ENCODE data around the gene VTI1B. TPM values are rescaled to one million over a fixed set of nuclear protein-coding genes. Genes with fewer than 3 reads are reported as not detected.

Gene VTI1B
- total and polyA plus RNA-seq, 2 donors (not counting 1 experiment from before 2014, with no cell fraction given) = 19.5 to 58.8 TPM

GRCh38 chr14:67665868-67666267, 8.6 kb downstream of the VTI1B start:
- H3K9me3 Mint-ChIP-seq (ENCODE audit: insufficient read depth) = no peaks in the 10 kb centered on the region
- Histone ChIP-seq H3K4me1 (ENCODE audit: control insufficient read depth in 2 of 2, insufficient read depth in 2 of 2, low read length in 2 of 2) (peaks cover 22 to 23% of the 10 kb centered on the region in 2 donors), H3K4me3 (ENCODE audit: control extremely low read depth in 1 of 5, extremely low read depth in 1 of 5, insufficient read depth in 1 of 5, low read depth in 2 of 5, low read length in 4 of 5) (no peak overlapping the region), H3K27me3 (replicated peaks in 1 of 4; ENCODE audit: control extremely low read depth in 1 of 4, control insufficient read depth in 3 of 4, insufficient read depth in 4 of 4, low read length in 3 of 4) (no peaks in the 10 kb centered on the region), H2AFZ (ENCODE audit: insufficient read depth, low read depth, low read length, poor library complexity, severe bottlenecking) (no peak overlapping the region), H3K9me3 (ENCODE audit: control extremely low read depth in 1 of 3, control insufficient read depth in 2 of 3, insufficient read depth in 1 of 3, low read length in 2 of 3) (no peaks in the 10 kb centered on the region), H3K27ac (ENCODE audit: low read length in 2 of 2) (peak overlapping the region in 1 of 2 donors; percentile 74), H4K20me1 (ENCODE audit: control insufficient read depth, insufficient read depth, low read length, poor library complexity, severe bottlenecking) (peaks cover 62% of the 10 kb centered on the region), H3K36me3 (replicated peaks in 1 of 2; ENCODE audit: control extremely low read depth in 1 of 2, control insufficient read depth in 1 of 2, extremely low read depth in 1 of 2, insufficient read depth in 2 of 2, low read length in 1 of 2) (peaks cover 3 to 5% of the 10 kb centered on the region in 2 experiments), H3K79me2 (ENCODE audit: control insufficient read depth, insufficient read depth, low read length) (peaks cover 87% of the 10 kb centered on the region), H3K4me2 (replicated peaks; ENCODE audit: low read depth, low read length, poor library complexity, severe bottlenecking) (no peak overlapping the region), H3K9ac (ENCODE audit: low read length) (no peak overlapping the region)
- H3K4me3 Mint-ChIP-seq = no peak overlapping the region
- POLR2A ChIA-PET = no interaction called here
- H3K4me1 Mint-ChIP-seq = peaks cover 46% of the 10 kb centered on the region
- DNase-seq = no peak
- no CpG with 5 or more reads among the region's 2 CpGs for WGBS (ENCODE audit: insufficient coverage)
- CTCF ChIA-PET = interaction anchor here (0.7 to 10.6 kb wide), 10 partner anchors 27 to 238 kb away, joined by 3 to 243 read pairs (median 4); partner anchors contain the start of genes ARG2, PIGH and RDH12
- intact Hi-C loops (cut with micrococcal nuclease) = loop anchor here (2.0 kb wide), 2 partner anchors 39 to 47 kb away; partner anchors contain the start of gene ARG2
- no peaks in the 10 kb centered on the region for H3K27me3 Mint-ChIP-seq
- H3K27ac Mint-ChIP-seq = peak overlapping the region; percentile 78
- no peak for ATAC-seq (ENCODE audit: low read depth)
- TF ChIP-seq CTCF (IDR thresholded peaks at IDR 0.05) (no peak), EZH2 (IDR thresholded peaks at IDR 0.05; ENCODE audit: borderline replicate concordance, insufficient read depth, low read depth, low read length, poor library complexity, severe bottlenecking) (no peak)

GRCh38 chr14:67663633-67664032, 10.8 kb downstream of the VTI1B start:
- TF ChIP-seq EZH2 (IDR thresholded peaks at IDR 0.05; ENCODE audit: borderline replicate concordance, insufficient read depth, low read depth, low read length, poor library complexity, severe bottlenecking) = no peak
- no peak for TF ChIP-seq CTCF (IDR thresholded peaks at IDR 0.05)
- Mint-ChIP-seq H3K4me3 (no peak overlapping the region), H3K27me3 (no peaks in the 10 kb centered on the region), H3K4me1 (peaks cover 31% of the 10 kb centered on the region), H3K27ac (no peak overlapping the region), H3K9me3 (ENCODE audit: insufficient read depth) (no peaks in the 10 kb centered on the region)
- no peak for ATAC-seq (ENCODE audit: low read depth)
- Histone ChIP-seq H3K4me2 (replicated peaks; ENCODE audit: low read depth, low read length, poor library complexity, severe bottlenecking) (no peak overlapping the region), H3K4me1 (ENCODE audit: control insufficient read depth in 2 of 2, insufficient read depth in 2 of 2, low read length in 2 of 2) (peaks cover 16 to 19% of the 10 kb centered on the region in 2 donors), H3K27ac (ENCODE audit: low read length in 2 of 2) (no peak overlapping the region), H3K27me3 (replicated peaks in 1 of 4; ENCODE audit: control extremely low read depth in 1 of 4, control insufficient read depth in 3 of 4, insufficient read depth in 4 of 4, low read length in 3 of 4) (no peaks in the 10 kb centered on the region), H3K4me3 (ENCODE audit: control extremely low read depth in 1 of 5, extremely low read depth in 1 of 5, insufficient read depth in 1 of 5, low read depth in 2 of 5, low read length in 4 of 5) (no peak overlapping the region), H3K79me2 (ENCODE audit: control insufficient read depth, insufficient read depth, low read length) (peaks cover 76% of the 10 kb centered on the region), H4K20me1 (ENCODE audit: control insufficient read depth, insufficient read depth, low read length, poor library complexity, severe bottlenecking) (peaks cover 64% of the 10 kb centered on the region), H3K9me3 (ENCODE audit: control extremely low read depth in 1 of 3, control insufficient read depth in 2 of 3, insufficient read depth in 1 of 3, low read length in 2 of 3) (no peaks in the 10 kb centered on the region), H3K9ac (ENCODE audit: low read length) (no peak overlapping the region), H2AFZ (ENCODE audit: insufficient read depth, low read depth, low read length, poor library complexity, severe bottlenecking) (no peak overlapping the region), H3K36me3 (replicated peaks in 1 of 2; ENCODE audit: control extremely low read depth in 1 of 2, control insufficient read depth in 1 of 2, extremely low read depth in 1 of 2, insufficient read depth in 2 of 2, low read length in 1 of 2) (peaks cover 12 to 18% of the 10 kb centered on the region in 2 experiments)
- ChIA-PET CTCF (interaction anchor here (0.6 to 10.6 kb wide), 7 partner anchors 11 to 236 kb away, joined by 3 to 243 read pairs (median 6); partner anchors contain the start of gene PIGH), POLR2A (no interaction called here)
- no peak for DNase-seq
- intact Hi-C loops (cut with micrococcal nuclease) = no loop called here
- 100% methylated on average over 1 of the region's 4 CpGs for WGBS (ENCODE audit: insufficient coverage)

All from B cell (primary cell).